ENCODE results near the gene CCDC83.

CCDC83 gene

DNA sequence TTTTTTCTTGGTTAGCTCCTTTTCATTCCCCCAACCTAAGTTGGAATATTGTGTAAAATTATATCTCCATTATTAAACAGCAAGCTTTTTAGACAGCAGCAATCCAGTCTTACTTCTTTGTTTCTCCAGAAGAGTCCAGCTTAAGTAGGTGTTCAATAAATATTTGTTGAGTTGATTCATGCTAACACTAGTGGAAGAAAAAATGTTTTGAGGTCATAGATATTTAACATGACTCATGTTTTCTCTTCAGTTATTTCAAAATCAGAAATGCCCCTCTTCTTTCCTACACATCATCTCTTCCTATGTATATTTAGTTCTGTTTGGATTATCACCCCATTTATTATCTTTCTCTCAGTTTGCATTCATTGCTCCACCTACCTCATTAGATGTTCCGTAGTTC lies 20.3 kb downstream of the CCDC83 start:
- ATAC-seq: no peak
- TF ChIP-seq BACH2 (CRISPR knock-in tag; IDR thresholded peaks at IDR 0.05; ENCODE audit: borderline replicate concordance): no peak
- no peak for TF ChIP-seq ISL1 (CRISPR knock-in tag; IDR thresholded peaks at IDR 0.05)
- TF ChIP-seq ZFP30 (CRISPR knock-in tag; IDR thresholded peaks at IDR 0.05): no peak
- TF ChIP-seq GLIS3 (CRISPR knock-in tag; IDR thresholded peaks at IDR 0.05): no peak
- TF ChIP-seq, protein P1, sequence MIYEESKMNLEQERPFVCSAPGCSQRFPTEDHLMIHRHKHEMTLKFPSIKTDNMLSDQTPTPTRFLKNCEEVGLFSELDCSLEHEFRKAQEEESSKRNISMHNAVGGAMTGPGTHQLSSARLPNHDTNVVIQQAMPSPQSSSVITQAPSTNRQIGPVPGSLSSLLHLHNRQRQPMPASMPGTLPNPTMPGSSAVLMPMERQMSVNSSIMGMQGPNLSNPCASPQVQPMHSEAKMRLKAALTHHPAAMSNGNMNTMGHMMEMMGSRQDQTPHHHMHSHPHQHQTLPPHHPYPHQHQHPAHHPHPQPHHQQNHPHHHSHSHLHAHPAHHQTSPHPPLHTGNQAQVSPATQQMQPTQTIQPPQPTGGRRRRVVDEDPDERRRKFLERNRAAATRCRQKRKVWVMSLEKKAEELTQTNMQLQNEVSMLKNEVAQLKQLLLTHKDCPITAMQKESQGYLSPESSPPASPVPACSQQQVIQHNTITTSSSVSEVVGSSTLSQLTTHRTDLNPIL (CRISPR knock-in tag; IDR thresholded peaks at IDR 0.05; ENCODE audit: low read depth): no peak
- no peak for TF ChIP-seq ZNF565 (CRISPR knock-in tag; conservative IDR thresholded peaks at IDR 0.05; ENCODE audit: low read depth)
- TF ChIP-seq ZNF8 (CRISPR knock-in tag; IDR thresholded peaks at IDR 0.05): no peak
- TF ChIP-seq ARNTL (CRISPR knock-in tag; IDR thresholded peaks at IDR 0.05; ENCODE audit: borderline replicate concordance, low read depth): no peak
- TF ChIP-seq ZC3H10 (CRISPR knock-in tag; IDR thresholded peaks at IDR 0.05): no peak
- no peak for TF ChIP-seq SNAI2 (CRISPR knock-in tag; IDR thresholded peaks at IDR 0.05)
- TF ChIP-seq ZNF70 (CRISPR knock-in tag; IDR thresholded peaks at IDR 0.05): no peak
- TF ChIP-seq ZFP3 (CRISPR knock-in tag; IDR thresholded peaks at IDR 0.05): no peak
- TF ChIP-seq, protein P2, sequence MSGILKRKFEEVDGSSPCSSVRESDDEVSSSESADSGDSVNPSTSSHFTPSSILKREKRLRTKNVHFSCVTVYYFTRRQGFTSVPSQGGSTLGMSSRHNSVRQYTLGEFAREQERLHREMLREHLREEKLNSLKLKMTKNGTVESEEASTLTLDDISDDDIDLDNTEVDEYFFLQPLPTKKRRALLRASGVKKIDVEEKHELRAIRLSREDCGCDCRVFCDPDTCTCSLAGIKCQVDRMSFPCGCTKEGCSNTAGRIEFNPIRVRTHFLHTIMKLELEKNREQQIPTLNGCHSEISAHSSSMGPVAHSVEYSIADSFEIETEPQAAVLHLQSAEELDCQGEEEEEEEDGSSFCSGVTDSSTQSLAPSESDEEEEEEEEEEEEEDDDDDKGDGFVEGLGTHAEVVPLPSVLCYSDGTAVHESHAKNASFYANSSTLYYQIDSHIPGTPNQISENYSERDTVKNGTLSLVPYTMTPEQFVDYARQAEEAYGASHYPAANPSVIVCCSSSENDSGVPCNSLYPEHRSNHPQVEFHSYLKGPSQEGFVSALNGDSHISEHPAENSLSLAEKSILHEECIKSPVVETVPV (CRISPR knock-in tag; IDR thresholded peaks at IDR 0.05): no peak
- TF ChIP-seq, protein P3, sequence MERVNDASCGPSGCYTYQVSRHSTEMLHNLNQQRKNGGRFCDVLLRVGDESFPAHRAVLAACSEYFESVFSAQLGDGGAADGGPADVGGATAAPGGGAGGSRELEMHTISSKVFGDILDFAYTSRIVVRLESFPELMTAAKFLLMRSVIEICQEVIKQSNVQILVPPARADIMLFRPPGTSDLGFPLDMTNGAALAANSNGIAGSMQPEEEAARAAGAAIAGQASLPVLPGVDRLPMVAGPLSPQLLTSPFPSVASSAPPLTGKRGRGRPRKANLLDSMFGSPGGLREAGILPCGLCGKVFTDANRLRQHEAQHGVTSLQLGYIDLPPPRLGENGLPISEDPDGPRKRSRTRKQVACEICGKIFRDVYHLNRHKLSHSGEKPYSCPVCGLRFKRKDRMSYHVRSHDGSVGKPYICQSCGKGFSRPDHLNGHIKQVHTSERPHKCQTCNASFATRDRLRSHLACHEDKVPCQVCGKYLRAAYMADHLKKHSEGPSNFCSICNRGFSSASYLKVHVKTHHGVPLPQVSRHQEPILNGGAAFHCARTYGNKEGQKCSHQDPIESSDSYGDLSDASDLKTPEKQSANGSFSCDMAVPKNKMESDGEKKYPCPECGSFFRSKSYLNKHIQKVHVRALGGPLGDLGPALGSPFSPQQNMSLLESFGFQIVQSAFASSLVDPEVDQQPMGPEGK (CRISPR knock-in tag; IDR thresholded peaks at IDR 0.05; ENCODE audit: borderline replicate concordance): no peak
- no peak for TF ChIP-seq ESRRG (CRISPR knock-in tag; IDR thresholded peaks at IDR 0.05)
- TF ChIP-seq TCF4 (CRISPR knock-in tag; IDR thresholded peaks at IDR 0.05; ENCODE audit: borderline replicate concordance): no peak
- TF ChIP-seq, protein P4, sequence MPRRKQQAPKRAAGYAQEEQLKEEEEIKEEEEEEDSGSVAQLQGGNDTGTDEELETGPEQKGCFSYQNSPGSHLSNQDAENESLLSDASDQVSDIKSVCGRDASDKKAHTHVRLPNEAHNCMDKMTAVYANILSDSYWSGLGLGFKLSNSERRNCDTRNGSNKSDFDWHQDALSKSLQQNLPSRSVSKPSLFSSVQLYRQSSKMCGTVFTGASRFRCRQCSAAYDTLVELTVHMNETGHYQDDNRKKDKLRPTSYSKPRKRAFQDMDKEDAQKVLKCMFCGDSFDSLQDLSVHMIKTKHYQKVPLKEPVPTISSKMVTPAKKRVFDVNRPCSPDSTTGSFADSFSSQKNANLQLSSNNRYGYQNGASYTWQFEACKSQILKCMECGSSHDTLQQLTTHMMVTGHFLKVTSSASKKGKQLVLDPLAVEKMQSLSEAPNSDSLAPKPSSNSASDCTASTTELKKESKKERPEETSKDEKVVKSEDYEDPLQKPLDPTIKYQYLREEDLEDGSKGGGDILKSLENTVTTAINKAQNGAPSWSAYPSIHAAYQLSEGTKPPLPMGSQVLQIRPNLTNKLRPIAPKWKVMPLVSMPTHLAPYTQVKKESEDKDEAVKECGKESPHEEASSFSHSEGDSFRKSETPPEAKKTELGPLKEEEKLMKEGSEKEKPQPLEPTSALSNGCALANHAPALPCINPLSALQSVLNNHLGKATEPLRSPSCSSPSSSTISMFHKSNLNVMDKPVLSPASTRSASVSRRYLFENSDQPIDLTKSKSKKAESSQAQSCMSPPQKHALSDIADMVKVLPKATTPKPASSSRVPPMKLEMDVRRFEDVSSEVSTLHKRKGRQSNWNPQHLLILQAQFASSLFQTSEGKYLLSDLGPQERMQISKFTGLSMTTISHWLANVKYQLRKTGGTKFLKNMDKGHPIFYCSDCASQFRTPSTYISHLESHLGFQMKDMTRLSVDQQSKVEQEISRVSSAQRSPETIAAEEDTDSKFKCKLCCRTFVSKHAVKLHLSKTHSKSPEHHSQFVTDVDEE (CRISPR knock-in tag; IDR thresholded peaks at IDR 0.05): no peak
- TF ChIP-seq TOX (CRISPR knock-in tag; IDR thresholded peaks at IDR 0.05; ENCODE audit: borderline replicate concordance): no peak
- TF ChIP-seq, protein P5, sequence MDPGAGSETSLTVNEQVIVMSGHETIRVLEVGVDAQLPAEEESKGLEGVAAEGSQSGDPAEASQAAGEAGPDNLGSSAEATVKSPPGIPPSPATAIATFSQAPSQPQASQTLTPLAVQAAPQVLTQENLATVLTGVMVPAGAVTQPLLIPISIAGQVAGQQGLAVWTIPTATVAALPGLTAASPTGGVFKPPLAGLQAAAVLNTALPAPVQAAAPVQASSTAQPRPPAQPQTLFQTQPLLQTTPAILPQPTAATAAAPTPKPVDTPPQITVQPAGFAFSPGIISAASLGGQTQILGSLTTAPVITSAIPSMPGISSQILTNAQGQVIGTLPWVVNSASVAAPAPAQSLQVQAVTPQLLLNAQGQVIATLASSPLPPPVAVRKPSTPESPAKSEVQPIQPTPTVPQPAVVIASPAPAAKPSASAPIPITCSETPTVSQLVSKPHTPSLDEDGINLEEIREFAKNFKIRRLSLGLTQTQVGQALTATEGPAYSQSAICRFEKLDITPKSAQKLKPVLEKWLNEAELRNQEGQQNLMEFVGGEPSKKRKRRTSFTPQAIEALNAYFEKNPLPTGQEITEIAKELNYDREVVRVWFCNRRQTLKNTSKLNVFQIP (CRISPR knock-in tag; IDR thresholded peaks at IDR 0.05; ENCODE audit: borderline replicate concordance, low read depth): no peak

DNA sequence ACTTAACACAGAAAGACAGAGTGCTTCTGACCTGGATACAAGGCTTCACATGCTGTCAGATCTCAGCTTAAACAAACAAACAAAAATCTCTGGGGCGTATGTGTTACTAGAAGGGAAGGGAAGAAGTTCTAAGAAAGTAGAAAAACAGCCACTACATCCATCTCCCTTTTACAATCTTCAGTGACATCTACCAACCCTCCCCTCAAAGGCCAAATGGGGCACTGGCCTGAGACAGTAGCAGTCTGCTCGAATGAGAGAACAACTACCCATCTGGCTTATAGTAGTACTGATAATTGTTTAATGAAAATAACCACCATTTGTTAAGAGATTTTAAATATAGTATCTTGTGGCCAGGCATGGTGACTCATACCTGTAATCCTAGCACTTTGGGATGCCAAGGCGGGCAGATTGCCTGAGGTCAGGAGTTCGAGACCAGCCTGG lies 29.4 kb downstream of the CCDC83 start:
- TF ChIP-seq, protein P4 (CRISPR knock-in tag; IDR thresholded peaks at IDR 0.05): no peak
- TF ChIP-seq PPARA (CRISPR knock-in tag; IDR thresholded peaks at IDR 0.05; ENCODE audit: borderline replicate concordance) (no peak), GLIS3 (CRISPR knock-in tag; IDR thresholded peaks at IDR 0.05) (no peak), RARB (CRISPR knock-in tag; IDR thresholded peaks at IDR 0.05) (no peak), TOX (CRISPR knock-in tag; IDR thresholded peaks at IDR 0.05; ENCODE audit: borderline replicate concordance) (no peak), ESRRG (CRISPR knock-in tag; IDR thresholded peaks at IDR 0.05) (no peak), BACH2 (CRISPR knock-in tag; IDR thresholded peaks at IDR 0.05; ENCODE audit: borderline replicate concordance) (no peak), ISL1 (CRISPR knock-in tag; IDR thresholded peaks at IDR 0.05) (no peak), ZNF8 (CRISPR knock-in tag; IDR thresholded peaks at IDR 0.05) (no peak)
- TF ChIP-seq, protein P1 (CRISPR knock-in tag; IDR thresholded peaks at IDR 0.05; ENCODE audit: low read depth): no peak
- TF ChIP-seq, protein P3 (CRISPR knock-in tag; IDR thresholded peaks at IDR 0.05; ENCODE audit: borderline replicate concordance): no peak; the same call in 1 of the 2 replicates
- peak; percentile 72 for ATAC-seq

Measured in SK-N-SH treated with all-trans-retinoic acid at 6 μM for 48 hours (cell line).